ENCODE results near the gene PDE6A. TPM values are rescaled to one million over a fixed set of nuclear protein-coding genes. Genes with fewer than 3 reads are reported as not detected.
A peak's percentile ranks its signal among the peaks of the same experiment; 100 is the strongest.

PDE6A gene
- total and polyA plus RNA-seq, 2 of the 8 experiments (the other 6 are each of a cell fraction or from before 2014, with no cell fraction given), result not detected

DNA sequence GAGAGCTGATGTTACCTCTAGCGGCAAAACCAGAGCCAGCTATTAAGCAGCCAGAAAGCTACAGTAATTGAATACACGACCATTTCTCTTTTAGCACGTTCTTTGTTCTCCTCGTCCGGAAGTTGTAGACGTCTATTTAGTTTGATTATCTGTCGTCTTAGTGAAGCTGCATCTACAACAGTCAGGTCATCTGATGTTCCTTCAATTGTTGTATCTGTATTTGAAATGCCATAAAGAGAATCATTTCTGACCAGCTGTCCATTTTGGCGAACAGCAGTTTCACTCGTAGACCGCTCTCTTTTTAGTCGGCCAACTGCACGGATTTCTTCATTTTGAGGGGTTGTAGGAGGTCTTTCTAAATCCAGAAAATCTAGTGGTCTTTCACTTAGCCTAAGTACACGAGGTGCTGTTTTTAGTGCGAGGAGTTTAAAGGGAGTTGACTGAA lies 12.6 kb downstream of the PDE6A start:
- H3K56ac ChIP-seq (replicated peaks; ENCODE audit: insufficient read length, low read depth, low read length), result no peak overlapping the region
- H2BK120ac ChIP-seq (replicated peaks; ENCODE audit: low read depth, low read length), result no peak overlapping the region
- no peaks in the 10 kb centered on the region for H3K79me2 ChIP-seq (ENCODE audit: control insufficient read depth in 1 of 2, insufficient read depth in 2 of 2, low read length in 2 of 2)
- H3K27me3 ChIP-seq (replicated peaks in 1 of 4; ENCODE audit: control insufficient read depth in 3 of 4, extremely low read depth in 1 of 4, insufficient read depth in 3 of 4, low read length in 3 of 4), result no peaks in the 10 kb centered on the region; a peak in 2 of 7 replicates
- no peak overlapping the region for H3K18ac ChIP-seq (ENCODE audit: extremely low read depth, low read length)
- H4K20me1 ChIP-seq (replicated peaks in 1 of 2; ENCODE audit: control insufficient read depth in 1 of 2, insufficient read depth in 2 of 2, low read length in 2 of 2), result no peaks in the 10 kb centered on the region
- H3K23ac ChIP-seq (ENCODE audit: insufficient read length), result no peak overlapping the region
- no peak overlapping the region for H3K4me2 ChIP-seq (ENCODE audit: insufficient read depth in 1 of 2, low read depth in 2 of 2, low read length in 2 of 2)
- no peak overlapping the region for H3K4ac ChIP-seq (replicated peaks; ENCODE audit: insufficient read length, low read depth, low read length)
- no peak overlapping the region for H4K8ac ChIP-seq (ENCODE audit: extremely low read depth, insufficient read depth, low read length)
- no peaks in the 10 kb centered on the region for H3K23me2 ChIP-seq (ENCODE audit: low read depth, low read length)
- H3K4me1 ChIP-seq (replicated peaks in 1 of 4; ENCODE audit: control insufficient read depth in 3 of 4, insufficient read depth in 4 of 4, low read length in 3 of 4), result peaks cover 0 to 3% (median 0%) of the 10 kb centered on the region in 4 experiments; a peak in 1 of 7 replicates
- no peak overlapping the region for H2AK5ac ChIP-seq (ENCODE audit: low read depth, low read length)
- H3K9ac ChIP-seq (replicated peaks in 1 of 4; ENCODE audit: extremely low read depth in 1 of 4, low read depth in 3 of 4, low read length in 3 of 4), result no peak overlapping the region
- ChIA-PET POLR2A (ENCODE audit: partially characterized antibody) (no interaction called here), CTCF (ENCODE audit: partially characterized antibody) (interaction anchor here (0.8 to 6.4 kb wide), 6 partner anchors 19 to 99 kb away, joined by 3 to 80 read pairs (median 4); partner anchors contain the start of gene SLC26A2)
- no peak overlapping the region for H3K14ac ChIP-seq (ENCODE audit: insufficient read length)
- no peaks in the 10 kb centered on the region for H3K9me3 ChIP-seq (ENCODE audit: insufficient read depth in 2 of 2, low read depth in 1 of 2, low read length in 1 of 2)
- no peak overlapping the region for H2BK15ac ChIP-seq (ENCODE audit: low read length)
- H2BK20ac ChIP-seq (ENCODE audit: low read length), result no peak overlapping the region
- 0 out of 2 replicates have a peak overlapping the region, but pooled peaks have one; percentile 72 for H2AFZ ChIP-seq (ENCODE audit: low read length)
- H4K91ac ChIP-seq (replicated peaks; ENCODE audit: insufficient read length, low read length), result no peak overlapping the region
- H4K5ac ChIP-seq (ENCODE audit: insufficient read length, low read depth, low read length), result no peak overlapping the region
- no peak overlapping the region for H3K27ac ChIP-seq (ENCODE audit: low read depth, low read length)
- 90% methylated on average over 14 of the region's 14 CpGs; no CpG with 5 or more reads in 1 of the 2 experiments for WGBS, 2 experiments (ENCODE audit: extremely low coverage in 1 of 2, insufficient coverage in 1 of 2, insufficient read length in 1 of 2, insufficient replicate concordance in 2 of 2, low coverage in 1 of 2, low lambda C conversion rate in 2 of 2, missing lambda C conversion rate in 1 of 2)
- no peak overlapping the region for H2BK5ac ChIP-seq (ENCODE audit: low read depth, low read length)
- H3K4me3 ChIP-seq (ENCODE audit: extremely low read depth in 1 of 4, insufficient read depth in 2 of 4, low read depth in 3 of 4, low read length in 4 of 4), result no peak overlapping the region
- no peaks in the 10 kb centered on the region for H3K79me1 ChIP-seq (ENCODE audit: low read depth, low read length)
- FAIRE-seq (no peak), DNase-seq (ENCODE audit: low read depth in 1 of 2, low spot score in 2 of 2) (no peak)
- H2BK12ac ChIP-seq (ENCODE audit: low read depth, low read length), result no peak overlapping the region
- no peaks in the 10 kb centered on the region for H3K36me3 ChIP-seq (ENCODE audit: control insufficient read depth in 2 of 4, insufficient read depth in 4 of 4, low read length in 3 of 4)
